Trophoblast cell (in vitro differentiated cells and primary cell): ENCODE results near the gene ARMC3.

Experiments used
- DNase-seq, 2 donors: peaks; one replicate each; pipeline ENCODE4 v3.0.0-alpha.2; 2016
- H2AFZ ChIP-seq: 2 replicates; pipeline ENCODE4 v1.6.1; 2013; ENCODE audit warnings: low read length, moderate library complexity, mild to moderate bottlenecking; ENCODE audit not compliant: insufficient read depth, poor library complexity
- H2AK5ac ChIP-seq: 2 replicates; pipeline ENCODE4 v1.6.1; 2013; ENCODE audit warnings: mild to moderate bottlenecking, low read length
- H2BK120ac ChIP-seq: 2 replicates; pipeline ENCODE4 v1.6.1; 2013; ENCODE audit warnings: low read length, mild to moderate bottlenecking, moderate library complexity; ENCODE audit not compliant: insufficient read depth, poor library complexity
- H2BK12ac ChIP-seq: 2 replicates; pipeline ENCODE4 v1.6.1; 2013; ENCODE audit warnings: mild to moderate bottlenecking, low read length, moderate library complexity
- H2BK5ac ChIP-seq: 2 replicates; pipeline ENCODE4 v1.6.1; 2013; ENCODE audit warnings: low read length, low read depth, moderate library complexity, mild to moderate bottlenecking; ENCODE audit not compliant: poor library complexity
- H3K14ac ChIP-seq: 2 replicates; pipeline ENCODE4 v1.6.1; 2013; ENCODE audit warnings: mild to moderate bottlenecking, low read length
- H3K18ac ChIP-seq: 2 replicates; pipeline ENCODE4 v1.6.1; 2013; ENCODE audit warnings: mild to moderate bottlenecking, low read length
- H3K23ac ChIP-seq: 2 replicates; pipeline ENCODE4 v1.6.1; 2013; ENCODE audit warnings: low read length
- H3K27ac ChIP-seq: 2 replicates; pipeline ENCODE4 v1.5.1; 2013; ENCODE audit warnings: low read depth, mild to moderate bottlenecking, inconsistent platforms, low read length, moderate library complexity
- H3K27me3 ChIP-seq: 2 replicates; pipeline ENCODE4 v1.6.1; 2013; ENCODE audit warnings: inconsistent platforms, mild to moderate bottlenecking, low read length, moderate library complexity; ENCODE audit not compliant: insufficient read depth
- H3K36me3 ChIP-seq, 2 experiments: 1 replicate in 1 of 2; 2 replicates in 1 of 2; pipeline ENCODE4 v1.6.1; 2013; ENCODE audit warnings: low read length in 2 of 2, mild to moderate bottlenecking in 2 of 2, moderate library complexity in 1 of 2; ENCODE audit not compliant: insufficient read depth in 2 of 2, control insufficient read depth in 1 of 2
- H3K4ac ChIP-seq: 2 replicates; pipeline ENCODE4 v1.6.1; 2013; ENCODE audit warnings: low read depth, mild to moderate bottlenecking, low read length, moderate library complexity
- H3K4me1 ChIP-seq, 2 experiments: 1 replicate in 1 of 2; 2 replicates in 1 of 2; pipeline ENCODE4 v1.6.1; 2013; ENCODE audit warnings: low read length in 2 of 2, mild to moderate bottlenecking in 2 of 2, moderate library complexity in 1 of 2; ENCODE audit not compliant: insufficient read depth in 2 of 2, control insufficient read depth in 1 of 2
- H3K4me2 ChIP-seq: 2 replicates; pipeline ENCODE4 v1.6.1; 2013; ENCODE audit warnings: inconsistent platforms, mild to moderate bottlenecking, low read length, moderate library complexity
- H3K4me3 ChIP-seq: 2 replicates; pipeline ENCODE4 v1.5.1; 2013; ENCODE audit warnings: mild to moderate bottlenecking, low read depth, low read length, inconsistent platforms
- H3K79me1 ChIP-seq: one replicate; pipeline ENCODE4 v1.6.1; 2013; ENCODE audit warnings: low read length
- H3K79me2 ChIP-seq: 2 replicates; pipeline ENCODE4 v1.6.1; 2013; ENCODE audit warnings: low read length, mild to moderate bottlenecking; ENCODE audit not compliant: control insufficient read depth, insufficient read depth, poor library complexity
- H3K9ac ChIP-seq: 2 replicates; pipeline ENCODE4 v1.6.1; 2013; ENCODE audit warnings: mild to moderate bottlenecking, low read length
- H3K9me3 ChIP-seq: 2 replicates; pipeline ENCODE4 v1.6.1; 2013; ENCODE audit warnings: low read depth, mild to moderate bottlenecking, control low read depth, inconsistent platforms, low read length; ENCODE audit not compliant: insufficient read depth
- H4K12ac ChIP-seq: 2 replicates; pipeline ENCODE4 v1.6.1; 2013; ENCODE audit warnings: low read depth, mild to moderate bottlenecking, low read length, moderate library complexity
- H4K8ac ChIP-seq: 2 replicates; pipeline ENCODE4 v1.6.1; 2013; ENCODE audit warnings: low read depth, mild to moderate bottlenecking, low read length, moderate library complexity
- H4K91ac ChIP-seq: one replicate; pipeline ENCODE4 v1.6.1; 2013; ENCODE audit warnings: low read depth, mild to moderate bottlenecking, low read length, moderate library complexity
- WGBS: extraction: QIAGEN DNeasy Blood & Tissue Kit; methylation state at CpG from one replicate; pipeline ENCODE4 v1.1.7; 2013; ENCODE audit warnings: missing lambda C conversion rate; ENCODE audit not compliant: insufficient read length, insufficient coverage; ENCODE audit errors: extremely low coverage; 5-methylcytosine and 5-hydroxymethylcytosine counted together

ARMC3 gene

GRCh38 chr10:22895252-22895651 lies 32.6 kb upstream of the ARMC3 start:
- WGBS, result no CpG with 5 or more reads among the region's 1 CpG
- no peaks in the 10 kb centered on the region for H3K9me3 ChIP-seq

DNA sequence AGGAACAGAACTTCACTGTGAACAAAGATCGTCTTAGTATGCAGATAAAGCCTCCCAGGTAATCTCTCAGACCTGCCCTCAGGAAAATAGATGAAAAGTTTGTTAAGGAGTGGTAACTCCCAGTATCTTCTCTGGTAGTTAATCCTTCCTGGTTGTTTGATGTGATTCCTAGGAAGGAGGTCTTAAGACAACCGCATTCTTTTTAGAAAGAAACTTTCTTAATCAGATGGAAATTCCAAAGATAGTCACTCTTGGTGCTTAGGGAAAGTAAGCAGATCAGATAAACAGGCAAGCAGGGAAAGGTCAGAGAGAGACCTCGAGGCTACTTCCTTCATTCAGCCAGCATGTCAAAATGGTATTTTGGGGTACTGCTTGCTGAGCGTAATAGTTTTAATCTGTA lies 30.5 kb upstream of the ARMC3 start:
- Histone ChIP-seq H3K9me3 (no peaks in the 10 kb centered on the region), H3K27ac (peak overlapping the region; percentile 71), H2BK12ac (no peak overlapping the region), H2BK5ac (no peak overlapping the region), H3K79me2 (peaks cover 2% of the 10 kb centered on the region), H3K4me3 (no peak overlapping the region), H3K4ac (no peak overlapping the region), H3K79me1 (peaks cover 14% of the 10 kb centered on the region), H2AK5ac (no peak overlapping the region), H3K36me3 (no peaks in the 10 kb centered on the region), H4K12ac (no peak overlapping the region), H2BK120ac (no peak overlapping the region), H4K8ac (no peak overlapping the region), H3K4me1 (peaks cover 16% of the 10 kb centered on the region in 2 experiments), H4K91ac (no peak overlapping the region), H3K4me2 (no peak overlapping the region), H3K9ac (no peak overlapping the region), H3K27me3 (no peaks in the 10 kb centered on the region), H2AFZ (no peak overlapping the region), H3K18ac (no peak overlapping the region), H3K14ac (no peak overlapping the region), H3K23ac (no peak overlapping the region)
- WGBS, result no CpG with 5 or more reads among the region's 4 CpGs
- DNase-seq, result peak; percentile 21 to 83

More at GRCh38 chr10:22895252-22895651, 32.6 kb upstream of the ARMC3 start:
- Histone ChIP-seq H3K4ac (no peak overlapping the region), H3K4me2 (no peak overlapping the region), H3K79me1 (peaks cover 14% of the 10 kb centered on the region), H4K91ac (peak overlapping the region; percentile 64), H2AK5ac (peak overlapping the region; percentile 54), H3K27ac (no peak overlapping the region), H3K36me3 (no peaks in the 10 kb centered on the region), H3K23ac (no peak overlapping the region), H4K12ac (no peak overlapping the region), H4K8ac (no peak overlapping the region), H3K27me3 (no peaks in the 10 kb centered on the region), H3K4me3 (no peak overlapping the region), H2BK120ac (peak overlapping the region; percentile 39), H3K9ac (no peak overlapping the region), H2AFZ (no peak overlapping the region), H2BK5ac (peak overlapping the region; percentile 49), H2BK12ac (peak overlapping the region; percentile 7), H3K4me1 (peaks cover 16% of the 10 kb centered on the region in 2 experiments), H3K18ac (peak overlapping the region; percentile 5), H3K14ac (no peak overlapping the region), H3K79me2 (peaks cover 2% of the 10 kb centered on the region)
- no peak for DNase-seq

GRCh38 chr10:22899307-22899706 lies 28.5 kb upstream of the ARMC3 start:
- Histone ChIP-seq H3K4me2 (no peak overlapping the region), H2AK5ac (no peak overlapping the region), H3K9me3 (no peaks in the 10 kb centered on the region), H2AFZ (no peak overlapping the region), H2BK12ac (no peak overlapping the region), H3K27me3 (no peaks in the 10 kb centered on the region), H3K4me1 (peaks cover 12 to 15% of the 10 kb centered on the region in 2 experiments), H3K79me2 (peaks cover under 1% of the 10 kb centered on the region), H3K4ac (no peak overlapping the region), H3K9ac (no peak overlapping the region), H2BK5ac (no peak overlapping the region), H3K23ac (no peak overlapping the region), H4K91ac (no peak overlapping the region), H3K4me3 (no peak overlapping the region), H3K18ac (no peak overlapping the region), H3K27ac (no peak overlapping the region), H3K79me1 (peaks cover 12% of the 10 kb centered on the region), H4K12ac (no peak overlapping the region), H2BK120ac (no peak overlapping the region), H3K36me3 (no peaks in the 10 kb centered on the region), H3K14ac (no peak overlapping the region), H4K8ac (no peak overlapping the region)
- WGBS, result no CpG with 5 or more reads among the region's 2 CpGs
- peak in 1 of 2 donors; percentile 68 for DNase-seq

- Histone ChIP-seq H2BK120ac (peak overlapping the region; percentile 72), H2AK5ac (no peak overlapping the region), H3K18ac (no peak overlapping the region), H3K9ac (no peak overlapping the region), H4K12ac (no peak overlapping the region), H3K4me3 (no peak overlapping the region), H3K79me2 (no peaks in the 10 kb centered on the region), H3K4me1 (peaks cover 8 to 10% of the 10 kb centered on the region in 2 experiments), H3K14ac (no peak overlapping the region), H3K4ac (no peak overlapping the region), H2AFZ (no peak overlapping the region), H2BK5ac (no peak overlapping the region), H3K23ac (no peak overlapping the region), H4K8ac (no peak overlapping the region), H3K36me3 (no peaks in the 10 kb centered on the region), H3K27ac (no peak overlapping the region), H2BK12ac (no peak overlapping the region), H3K27me3 (no peaks in the 10 kb centered on the region), H3K79me1 (peaks cover 9% of the 10 kb centered on the region), H3K4me2 (no peak overlapping the region), H4K91ac (no peak overlapping the region), H3K9me3 (no peaks in the 10 kb centered on the region)
- DNase-seq, result no peak
- WGBS, result no CpG with 5 or more reads among the region's 1 CpG
Measured at GRCh38 chr10:22899775-22900174, 28.1 kb upstream of the ARMC3 start.
